Measurements from ENCODE around the gene RXRA.

Gene RXRA

GRCh38 chr9:134476272-134476941 lies 150.2 kb downstream of the RXRA start:
- DNase-seq = no peak

GRCh38 chr9:134476942-134477335 lies 150.7 kb downstream of the RXRA start:
- DNase-seq = no peak

DNA sequence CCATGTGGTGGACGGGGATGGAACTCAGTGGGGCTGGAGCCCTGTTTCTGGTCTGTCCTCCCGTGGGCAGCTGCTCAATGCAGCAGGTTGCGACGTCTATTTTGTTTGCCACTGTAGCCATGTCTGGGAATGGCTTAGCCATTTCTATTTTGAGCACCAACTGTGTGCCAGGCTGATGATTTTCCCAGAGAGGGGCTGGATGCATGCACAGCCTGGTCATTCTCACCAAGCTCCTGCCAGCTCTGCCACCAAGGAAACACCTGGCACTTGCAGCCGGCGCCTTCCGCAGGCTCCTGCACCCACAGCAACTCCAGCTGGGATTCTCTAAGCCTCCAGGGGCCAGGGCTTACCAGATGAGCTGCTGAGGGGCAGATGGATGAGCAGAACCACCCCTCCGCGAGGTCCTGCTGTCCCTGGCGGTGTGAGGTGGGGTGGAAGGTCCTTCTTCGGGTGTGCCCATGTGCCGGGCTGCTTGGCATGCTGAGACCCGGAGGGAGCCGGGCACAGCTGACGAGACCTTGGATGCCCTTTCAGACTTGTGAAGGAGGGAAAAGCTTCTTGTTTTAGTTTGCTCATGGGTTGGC lies 151.2 kb downstream of the RXRA start:
- DNase-seq = no peak

DNA sequence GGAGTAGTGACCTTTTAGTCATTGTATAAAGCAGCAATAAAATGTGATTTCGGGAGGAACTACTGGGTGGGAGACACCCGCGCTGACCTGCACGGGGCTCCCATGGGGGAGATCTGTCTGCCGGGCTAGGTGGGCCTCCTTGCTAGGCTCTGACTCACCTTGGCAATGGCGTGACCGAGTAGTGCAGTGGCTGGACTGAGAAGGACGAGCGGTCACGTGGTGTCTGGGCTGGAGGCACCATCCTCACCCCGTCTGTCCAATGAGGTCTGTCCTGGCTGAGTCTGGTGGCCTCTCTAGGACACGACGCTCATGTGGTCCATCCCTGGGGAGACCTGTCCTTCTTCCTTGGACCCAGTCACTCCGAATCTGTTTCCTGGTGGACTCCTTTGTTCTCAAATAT lies 151.7 kb downstream of the RXRA start:
- DNase-seq = no peak

DNA sequence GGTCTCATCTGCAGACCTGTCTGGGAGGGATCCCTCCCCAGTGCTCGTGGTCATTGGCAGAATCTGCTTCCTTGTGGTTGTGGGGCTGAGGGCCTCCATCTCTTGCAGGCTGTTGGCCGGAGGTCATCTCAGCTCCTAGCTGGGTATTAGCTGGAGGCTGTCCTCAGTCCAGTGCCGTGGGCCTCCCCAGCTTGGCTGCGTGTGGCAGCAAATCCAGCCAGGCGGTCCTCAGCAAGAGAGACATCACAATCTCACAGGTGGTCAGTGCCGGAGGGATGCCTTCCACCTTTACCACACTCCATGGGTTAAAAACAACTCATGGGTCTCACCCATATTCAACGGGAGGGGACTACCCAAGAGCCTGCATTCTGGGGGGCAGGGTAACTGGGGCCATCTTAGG lies 155.5 kb downstream of the RXRA start:
- DNase-seq = no peak

DNA sequence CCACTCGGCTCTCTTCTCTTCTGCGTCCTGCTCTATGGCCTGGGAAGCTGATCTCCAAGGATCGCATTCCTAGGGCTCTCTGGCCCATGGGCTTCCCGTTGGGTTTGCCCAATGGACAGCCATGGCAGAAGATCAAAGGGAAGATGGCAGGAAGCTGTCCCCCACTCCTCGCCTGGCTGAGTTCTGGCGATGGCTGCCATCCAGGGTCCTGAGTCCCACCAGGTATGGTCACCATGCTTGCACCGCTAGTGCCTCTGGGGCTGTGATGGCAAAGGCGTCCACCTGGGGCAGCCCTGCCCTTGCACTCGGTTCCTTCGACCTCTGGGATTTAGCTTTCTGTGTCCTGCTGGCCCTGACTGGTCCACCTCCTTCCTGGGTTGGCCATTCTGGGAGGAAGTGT lies 156.0 kb downstream of the RXRA start:
- no peak for DNase-seq

GRCh38 chr9:134483361-134484184 lies 157.3 kb downstream of the RXRA start:
- DNase-seq = no peak

- no peak for DNase-seq
Measured at GRCh38 chr9:134484479-134484878, 158.2 kb downstream of the RXRA start.

- no peak for DNase-seq
Measured at GRCh38 chr9:134485653-134486052, 159.4 kb downstream of the RXRA start.

DNA sequence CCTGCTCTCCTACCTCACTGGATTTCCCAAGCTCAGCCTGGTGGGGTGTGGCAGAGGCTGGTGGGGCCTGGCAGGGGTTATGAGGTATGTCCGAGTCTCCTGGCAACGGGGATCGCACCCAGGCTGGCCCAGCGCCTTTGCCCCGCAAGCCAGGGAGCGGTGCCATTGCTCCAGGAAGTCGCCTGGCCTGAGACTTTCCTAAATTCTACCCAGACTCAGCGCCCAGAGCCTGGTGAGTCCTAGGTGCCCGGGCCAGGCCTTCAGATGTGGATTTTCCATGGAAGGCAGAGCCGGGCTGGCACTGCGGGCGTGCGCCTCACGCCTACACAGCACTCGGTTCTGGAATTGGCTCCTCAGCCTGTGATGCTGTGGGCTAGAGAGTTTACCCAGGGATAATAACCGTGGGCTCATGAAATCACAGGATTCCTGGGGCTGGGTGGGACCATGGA lies 159.9 kb downstream of the RXRA start:
- DNase-seq = no peak

- no peak for DNase-seq
Measured at GRCh38 chr9:134486596-134486995, 160.3 kb downstream of the RXRA start.
